Heart left ventricle (tissue), 13 donors: Measurements from ENCODE around the gene KRTAP4-6.

Experiments used
- POLR2A ChIP-seq, 2 donors: fragments of 450-650 bp; IDR thresholded peaks; one replicate each; pipeline ENCODE4 v1.6.1; 2017; ENCODE audit warnings: antibody characterized with exemption in 2 of 2, mild to moderate bottlenecking in 2 of 2, moderate library complexity in 2 of 2
- TF ChIP-seq, protein P1 (sequence below), 12 donors: fragments of 200-600 bp; sonication (generic) in 4 of 12; IDR thresholded peaks; one replicate each; pipeline versions ENCODE4 v1.5.0 to v1.8.0; 2018 to 2022; ENCODE audit warnings: antibody characterized with exemption in 12 of 12, mild to moderate bottlenecking in 5 of 12
- donor health status: ischemic (EF 13 %, LVEDD 7.1; RV severe dilation, severe dysfunction).
- donor health status: DM: no; HTN: yes; CAD: no.
- donor health status: DM: no; HTN: no; CAD: no.
- donor health status: ischemic (EF 25% LVEDD 6.9; RV normal size, moderate dysfunction).
- donor health status: ischemic (EF 25% LVEDD 5.7; RV mildly dilated, moderate dysfunction).
- donor health status: ischemic (EF 35%, LVEDD 5.7; RV mildly dilated, moderate dysfunction).
- donor health status: nonischemic (EF 11% LVEDD 7.7; RV severe dilation, severe dysfunction).
- donor health status: DM: yes; HTN: yes; CAD: no.
- donor health status: PGD.
- donor health status: ischemic (EF 29% LVEDD 5.4; RV normal size, mild dysfunction).
- donor health status: nonischemic (EF 23%, LVEDD 6.1; RV moderate dilation, normal function).

- TF ChIP-seq, protein P1, sequence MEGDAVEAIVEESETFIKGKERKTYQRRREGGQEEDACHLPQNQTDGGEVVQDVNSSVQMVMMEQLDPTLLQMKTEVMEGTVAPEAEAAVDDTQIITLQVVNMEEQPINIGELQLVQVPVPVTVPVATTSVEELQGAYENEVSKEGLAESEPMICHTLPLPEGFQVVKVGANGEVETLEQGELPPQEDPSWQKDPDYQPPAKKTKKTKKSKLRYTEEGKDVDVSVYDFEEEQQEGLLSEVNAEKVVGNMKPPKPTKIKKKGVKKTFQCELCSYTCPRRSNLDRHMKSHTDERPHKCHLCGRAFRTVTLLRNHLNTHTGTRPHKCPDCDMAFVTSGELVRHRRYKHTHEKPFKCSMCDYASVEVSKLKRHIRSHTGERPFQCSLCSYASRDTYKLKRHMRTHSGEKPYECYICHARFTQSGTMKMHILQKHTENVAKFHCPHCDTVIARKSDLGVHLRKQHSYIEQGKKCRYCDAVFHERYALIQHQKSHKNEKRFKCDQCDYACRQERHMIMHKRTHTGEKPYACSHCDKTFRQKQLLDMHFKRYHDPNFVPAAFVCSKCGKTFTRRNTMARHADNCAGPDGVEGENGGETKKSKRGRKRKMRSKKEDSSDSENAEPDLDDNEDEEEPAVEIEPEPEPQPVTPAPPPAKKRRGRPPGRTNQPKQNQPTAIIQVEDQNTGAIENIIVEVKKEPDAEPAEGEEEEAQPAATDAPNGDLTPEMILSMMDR (IDR thresholded peaks at IDR 0.05) = no peak
- no peak for TF ChIP-seq POLR2A (IDR thresholded peaks at IDR 0.05)
These were observed 13.5 kb upstream of the KRTAP4-6 start for GRCh38 chr17:41153856-41154255.
